CD14-positive monocyte (primary cell): ENCODE measurements around the gene PBOV1. TPM values are rescaled to one million over a fixed set of nuclear protein-coding genes. Genes with fewer than 3 reads are reported as not detected.
A peak's percentile ranks its signal among the peaks of the same experiment; 100 is the strongest.

Source experiments
- DNase-seq, 3 donors: peaks; one replicate each; pipeline ENCODE4 v3.0.0-alpha.2; 2011 to 2022
- H2AFZ ChIP-seq: 2 replicates; pipeline ENCODE4 v1.6.0; 2012; ENCODE audit warnings: mild to moderate bottlenecking, low read depth, low read length, inconsistent platforms; ENCODE audit not compliant: insufficient read depth, poor library complexity, severe bottlenecking
- H3K27ac ChIP-seq, 2 donors: 1 replicate in 1 of 2; 2 replicates in 1 of 2; pipeline ENCODE4 v1.5.1; 2012 to 2013; ENCODE audit warnings: low read length in 2 of 2, control low read depth in 1 of 2, inconsistent platforms in 1 of 2, low read depth in 1 of 2, mild to moderate bottlenecking in 1 of 2
- H3K27me3 ChIP-seq, 2 donors: one replicate each; pipeline versions ENCODE4 v1.6.0 to v1.6.1; 2011 to 2013; ENCODE audit warnings: low read length in 2 of 2; ENCODE audit not compliant: control insufficient read depth in 2 of 2, insufficient read depth in 2 of 2
- H3K36me3 ChIP-seq, 2 donors: replicated peaks in 1 of 2; 1 replicate in 1 of 2; 2 replicates in 1 of 2; pipeline versions ENCODE4 v1.5.1 to v1.6.1; 2012 to 2013; ENCODE audit warnings: low read length in 2 of 2, control low read depth in 1 of 2, inconsistent platforms in 1 of 2, mild to moderate bottlenecking in 1 of 2; ENCODE audit not compliant: insufficient read depth in 2 of 2, control insufficient read depth in 1 of 2
- H3K4me1 ChIP-seq, 2 donors: 1 replicate in 1 of 2; 2 replicates in 1 of 2; pipeline versions ENCODE4 v1.5.1 to v1.6.1; 2012 to 2013; ENCODE audit warnings: low read length in 2 of 2, control low read depth in 1 of 2, inconsistent platforms in 1 of 2, mild to moderate bottlenecking in 1 of 2, moderate library complexity in 1 of 2; ENCODE audit not compliant: insufficient read depth in 2 of 2, control insufficient read depth in 1 of 2
- H3K4me2 ChIP-seq: replicated peaks from 2 replicates; pipeline ENCODE3; 2012; ENCODE audit warnings: low read length, moderate library complexity, mild to moderate bottlenecking; ENCODE audit not compliant: poor library complexity, severe bottlenecking; ENCODE audit errors: extremely low read depth
- H3K4me3 ChIP-seq, 3 experiments: fragments of 200-600 bp in 1 of 3; sonication (generic) in 1 of 3; replicated peaks in 1 of 3; 1 replicate in 2 of 3; 2 replicates in 1 of 3; pipeline ENCODE4 v1.5.1; 2011 to 2013; ENCODE audit warnings: low read length in 3 of 3, mild to moderate bottlenecking in 3 of 3, control low read depth in 2 of 3, low read depth in 2 of 3, inconsistent platforms in 1 of 3, moderate library complexity in 1 of 3
- H3K79me2 ChIP-seq: 2 replicates; pipeline ENCODE4 v1.6.0; 2012; ENCODE audit warnings: mild to moderate bottlenecking, control low read depth, inconsistent platforms, low read length, moderate library complexity; ENCODE audit not compliant: insufficient read depth
- H3K9ac ChIP-seq: 2 replicates; pipeline ENCODE4 v1.6.0; 2017; ENCODE audit warnings: low read length, mild to moderate bottlenecking; ENCODE audit not compliant: insufficient read depth, poor library complexity, severe bottlenecking
- H3K9me3 ChIP-seq, 2 donors: replicated peaks in 1 of 2; 1 replicate in 1 of 2; 2 replicates in 1 of 2; pipeline versions ENCODE4 v1.5.1 to v1.6.1; 2012 to 2013; ENCODE audit warnings: low read length in 2 of 2, control low read depth in 1 of 2; ENCODE audit not compliant: control insufficient read depth in 1 of 2, insufficient read depth in 1 of 2
- H4K20me1 ChIP-seq: 2 replicates; pipeline ENCODE4 v1.6.0; 2012; ENCODE audit warnings: mild to moderate bottlenecking, low read length, control low read depth, moderate library complexity; ENCODE audit not compliant: insufficient read depth
- H3K27ac Mint-ChIP-seq, 7 donors: one replicate each; pipeline ENCODE4 v1.8.0; 2020; ENCODE audit warnings: mild to moderate bottlenecking in 7 of 7, mixed read lengths in 7 of 7, moderate library complexity in 6 of 7, inconsistent platforms in 2 of 7
- H3K27me3 Mint-ChIP-seq, 3 donors: one replicate each; pipeline ENCODE4 v1.8.0; 2021 to 2022; ENCODE audit warnings: low read depth in 3 of 3, mild to moderate bottlenecking in 3 of 3, mixed read lengths in 3 of 3, moderate library complexity in 3 of 3, inconsistent platforms in 1 of 3
- H3K36me3 Mint-ChIP-seq, 2 donors: one replicate each; pipeline ENCODE4 v1.8.0; 2020; ENCODE audit warnings: mixed read lengths in 2 of 2, inconsistent platforms in 1 of 2, mild to moderate bottlenecking in 1 of 2
- H3K4me1 Mint-ChIP-seq: one replicate; pipeline ENCODE4 v1.8.0; 2020; ENCODE audit warnings: mild to moderate bottlenecking, mixed read lengths
- H3K4me3 Mint-ChIP-seq, 2 donors: one replicate each; pipeline ENCODE4 v1.8.0; 2020; ENCODE audit warnings: mild to moderate bottlenecking in 2 of 2, mixed read lengths in 2 of 2, moderate library complexity in 1 of 2
- H3K9me3 Mint-ChIP-seq, 7 donors: one replicate each; pipeline ENCODE4 v1.8.0; 2020 to 2022; ENCODE audit warnings: mixed read lengths in 7 of 7, mild to moderate bottlenecking in 6 of 7, moderate library complexity in 6 of 7, inconsistent platforms in 2 of 7
- CTCF ChIP-seq: fragments of 200-600 bp; IDR thresholded peaks from one replicate; pipeline ENCODE4 v1.8.0; 2022; ENCODE audit warnings: antibody characterized with exemption, mild to moderate bottlenecking
- WGBS: methylation state at CpG from one replicate; pipeline ENCODE4 v1.1.5; 2013; ENCODE audit warnings: missing lambda C conversion rate; ENCODE audit not compliant: insufficient coverage; 5-methylcytosine and 5-hydroxymethylcytosine counted together
- intact Hi-C, 2 donors: fragments of 100-400 bp; cut with micrococcal nuclease; formaldehyde crosslinking; loops; one replicate each; pipeline versions ENCODE4 v1.15.0 to v1.15.1; 2023
- polyA plus RNA-seq, 3 donors: library from polyadenylated mRNA; depleted of rRNA in 1 of 3; unstranded in 2 of 3; stranded (reverse) in 1 of 3; fragments of 300-500 nt in 2 of 3; fragments of >200 nt in 1 of 3; fragmentation: Illumina TruSeq in 2 of 3; gene quantifications; 1 replicate in 2 of 3; 2 replicates in 1 of 3; pipeline ENCODE4 v1.2.3, GENCODE V29; 2012 to 2021

Gene PBOV1
- polyA plus RNA-seq, 3 donors: not detected

GRCh38 chr6:138242987-138243592, 24.8 kb upstream of the PBOV1 start:
- H3K9ac ChIP-seq: no peak overlapping the region
- no peaks in the 10 kb centered on the region for H3K36me3 ChIP-seq
- no peaks in the 10 kb centered on the region for H4K20me1 ChIP-seq
- H2AFZ ChIP-seq: no peak overlapping the region
- H3K9me3 ChIP-seq: no peaks in the 10 kb centered on the region
- H3K27ac Mint-ChIP-seq: no peak overlapping the region
- no peak overlapping the region for H3K27ac ChIP-seq
- H3K27me3 ChIP-seq: no peaks in the 10 kb centered on the region
- no peaks in the 10 kb centered on the region for H3K79me2 ChIP-seq
- no peaks in the 10 kb centered on the region for H3K4me1 Mint-ChIP-seq
- intact Hi-C loops: no loop called here
- H3K36me3 Mint-ChIP-seq: no peaks in the 10 kb centered on the region
- WGBS: no CpG with 5 or more reads among the region's 4 CpGs
- no peak overlapping the region for H3K4me3 ChIP-seq
- H3K27me3 Mint-ChIP-seq: peaks cover 0 to 10% (median 3%) of the 10 kb centered on the region in 3 donors
- DNase-seq: no peak
- H3K4me1 ChIP-seq: no peaks in the 10 kb centered on the region
- no peak overlapping the region for H3K4me2 ChIP-seq
- no peak for TF ChIP-seq CTCF
- no peak overlapping the region for H3K4me3 Mint-ChIP-seq
- peaks cover 0 to 1% (median 0%) of the 10 kb centered on the region in 7 donors for H3K9me3 Mint-ChIP-seq

DNA sequence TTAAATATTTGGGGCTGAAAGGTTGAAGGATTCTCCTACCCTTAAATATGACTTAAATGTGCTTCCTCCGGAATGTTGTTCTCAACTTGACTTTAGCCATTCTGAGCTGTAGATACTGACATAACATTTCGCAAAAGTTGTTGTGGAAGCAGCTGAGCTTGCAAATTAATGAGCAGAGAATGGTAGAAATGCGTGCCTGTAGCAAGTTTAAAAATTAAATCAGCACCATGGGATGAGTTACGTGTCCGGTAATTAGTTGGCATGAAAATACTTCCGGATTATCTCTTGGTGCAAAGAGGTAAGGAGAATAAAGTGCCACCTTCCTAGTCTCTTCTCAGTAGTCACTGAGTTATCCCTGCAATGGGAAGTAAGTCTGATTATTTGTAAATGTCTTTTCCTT, 23.6 kb upstream of the PBOV1 start:
- intact Hi-C loops: no loop called here
- TF ChIP-seq CTCF: no peak
- 100% methylated on average over 2 of the region's 6 CpGs for WGBS
- Histone ChIP-seq H3K4me1 (no peaks in the 10 kb centered on the region), H3K36me3 (no peaks in the 10 kb centered on the region), H3K79me2 (no peaks in the 10 kb centered on the region), H3K27ac (no peak overlapping the region), H3K4me3 (no peak overlapping the region), H3K27me3 (no peaks in the 10 kb centered on the region), H3K4me2 (no peak overlapping the region), H3K9me3 (no peaks in the 10 kb centered on the region), H4K20me1 (no peaks in the 10 kb centered on the region), H2AFZ (no peak overlapping the region), H3K9ac (no peak overlapping the region)
- no peak for DNase-seq
- H3K4me3 Mint-ChIP-seq: no peak overlapping the region
- peaks cover 2 to 10% (median 3%) of the 10 kb centered on the region in 3 donors for H3K27me3 Mint-ChIP-seq
- H3K27ac Mint-ChIP-seq: peak overlapping the region in 2 of 7 donors; percentile 5 to 33
- no peaks in the 10 kb centered on the region for H3K36me3 Mint-ChIP-seq
- H3K4me1 Mint-ChIP-seq: no peaks in the 10 kb centered on the region
- H3K9me3 Mint-ChIP-seq: peaks cover 0 to 1% (median 0%) of the 10 kb centered on the region in 7 donors
